Testis (tissue), 3 donors: ENCODE measurements around the gene TUBA4B. TPM values are rescaled to one million over a fixed set of nuclear protein-coding genes. Genes with fewer than 3 reads are reported as not detected.
A peak's percentile ranks its signal among the peaks of the same experiment; 100 is the strongest.

Experiments
- DNase-seq: peaks from one replicate; pipeline ENCODE4 v3.0.0-alpha.2; 2019
- H3K27ac ChIP-seq, 2 donors: fragments of 200-600 bp; sonication (generic); one replicate each; pipeline ENCODE4 v1.5.1; 2019
- H3K27me3 ChIP-seq: fragments of 200-600 bp; sonication (generic); one replicate; pipeline ENCODE4 v1.5.1; 2019
- H3K36me3 ChIP-seq: fragments of 200-600 bp; sonication (generic); one replicate; pipeline ENCODE4 v1.5.1; 2017; ENCODE audit warnings: low read depth; ENCODE audit errors: missing control alignments
- H3K4me1 ChIP-seq: fragments of 200-600 bp; sonication (generic); one replicate; pipeline ENCODE4 v1.5.1; 2019
- H3K4me3 ChIP-seq, 2 donors: fragments of 200-600 bp; sonication (generic); one replicate each; pipeline ENCODE4 v1.5.1; 2017 to 2019
- H3K9me3 ChIP-seq: fragments of 200-600 bp; sonication (generic); one replicate; pipeline ENCODE4 v1.5.1; 2017
- CTCF ChIP-seq, 3 experiments: fragments of 450-650 bp in 2 of 3; fragments of 200-600 bp in 1 of 3; sonication (generic) in 1 of 3; IDR thresholded peaks; one replicate each; pipeline ENCODE4 v1.5.1; 2016 to 2019; ENCODE audit warnings: antibody characterized with exemption in 3 of 3, mild to moderate bottlenecking in 2 of 3, moderate library complexity in 1 of 3
- POLR2A ChIP-seq: fragments of 450-650 bp; IDR thresholded peaks from one replicate; pipeline ENCODE4 v1.6.1; 2017; ENCODE audit warnings: antibody characterized with exemption, mild to moderate bottlenecking, moderate library complexity
- WGBS, 2 donors: methylation state at CpG; one replicate each; pipeline ENCODE4 v1.1.5; 2018; 5-methylcytosine and 5-hydroxymethylcytosine counted together
- intact Hi-C: fragments of 100-400 bp; cut with DNase I; formaldehyde crosslinking; loops from one replicate; pipeline ENCODE4 v1.15.1; 2023; ENCODE audit warnings: low total_unique reads
- polyA plus RNA-seq: library from polyadenylated mRNA; stranded (reverse); fragments of 350-450 nt; fragmentation: Illumina TruSeq; extraction: RNeasy Lipid Tissue Mini Kit (QIAGEN cat#74804); gene quantifications from one replicate; pipeline ENCODE4 v1.2.3, GENCODE V29; 2014; ENCODE audit warnings: low read depth, low replicate concordance; ENCODE audit not compliant: insufficient read depth
- total RNA-seq, 2 donors: library from RNA; depleted of rRNA; stranded (reverse); fragments of >200 nt; gene quantifications; one replicate each; pipeline ENCODE4 v1.2.3, GENCODE V29; 2016

The TUBA4B gene
- total and polyA plus RNA-seq, 3 donors from 2014 or later: 0.25 to 1.6 TPM; not detected in 1

GRCh38 chr2:219206328-219207133 is 46.5 kb upstream of the TUBA4B start, which contains the start of gene ZFAND2B:
TSS of gene ZFAND2B (plus strand) at chr2:219206782. CDS start at chr2:219206988, 206 bp downstream.
- WGBS, 2 donors: 0% methylated on average over 5 to 39 of the region's 76 CpGs
- TF ChIP-seq POLR2A (peak; percentile 99), CTCF (IDR thresholded peaks at IDR 0.05) (peak in 2 of 3 experiments; percentile 31 to 34)
- Histone ChIP-seq H3K27ac (peak within 1 kb of the TSS; percentile 97), H3K36me3 (no peaks in the 10 kb centered on the region), H3K9me3 (no peaks in the 10 kb centered on the region), H3K27me3 (no peaks in the 10 kb centered on the region), H3K4me3 (peak within 1 kb of the TSS; percentile 69 to 80), H3K4me1 (peaks cover 18% of the 10 kb centered on the region)
- intact Hi-C loops: no loop called here
- peak; percentile 97 for DNase-seq

- intact Hi-C loops: no loop called here
- H3K36me3 ChIP-seq: no peaks in the 10 kb centered on the region
- TF ChIP-seq POLR2A (no peak), CTCF (IDR thresholded peaks at IDR 0.05) (no peak)
- no peaks in the 10 kb centered on the region for H3K9me3 ChIP-seq
- no peak for DNase-seq
- H3K27ac ChIP-seq: peak overlapping the region; percentile 97
- H3K4me3 ChIP-seq: peak overlapping the region; percentile 69 to 80
- peaks cover 18% of the 10 kb centered on the region for H3K4me1 ChIP-seq
- 5 to 10% methylated on average over 19 to 22 of the region's 22 CpGs for WGBS, 2 donors
- no peaks in the 10 kb centered on the region for H3K27me3 ChIP-seq
Observed at GRCh38 chr2:219207134-219207883, 45.7 kb upstream of the TUBA4B start.

GRCh38 chr2:219207884-219208740 is 44.9 kb upstream of the TUBA4B start:
- H3K36me3 ChIP-seq: no peaks in the 10 kb centered on the region
- DNase-seq: no peak
- H3K27me3 ChIP-seq: no peaks in the 10 kb centered on the region
- H3K4me1 ChIP-seq: peaks cover 18% of the 10 kb centered on the region
- 51 to 62% methylated on average over 17 of the region's 17 CpGs for WGBS, 2 donors
- H3K27ac ChIP-seq: peak overlapping the region; percentile 97
- H3K9me3 ChIP-seq: no peaks in the 10 kb centered on the region
- intact Hi-C loops: no loop called here
- H3K4me3 ChIP-seq: no peak overlapping the region
- TF ChIP-seq CTCF (IDR thresholded peaks at IDR 0.05): no peak
- no peak for TF ChIP-seq POLR2A

GRCh38 chr2:219209236-219210195 is 43.5 kb upstream of the TUBA4B start:
- Histone ChIP-seq H3K4me3 (no peak overlapping the region), H3K9me3 (no peaks in the 10 kb centered on the region), H3K27me3 (no peaks in the 10 kb centered on the region), H3K27ac (no peak overlapping the region), H3K36me3 (no peaks in the 10 kb centered on the region), H3K4me1 (peaks cover 18% of the 10 kb centered on the region)
- 83 to 89% methylated on average over 15 to 18 of the region's 18 CpGs for WGBS, 2 donors
- TF ChIP-seq POLR2A: no peak
- TF ChIP-seq CTCF (IDR thresholded peaks at IDR 0.05): no peak
- intact Hi-C loops: no loop called here
- peak; percentile 10 for DNase-seq
